ENCODE measurements around the gene ZNF580. TPM values are rescaled to one million over a fixed set of nuclear protein-coding genes. Genes with fewer than 3 reads are reported as not detected.

ZNF580 gene
- total RNA-seq, 1 donor from 2014 or later: 35.8 TPM

DNA sequence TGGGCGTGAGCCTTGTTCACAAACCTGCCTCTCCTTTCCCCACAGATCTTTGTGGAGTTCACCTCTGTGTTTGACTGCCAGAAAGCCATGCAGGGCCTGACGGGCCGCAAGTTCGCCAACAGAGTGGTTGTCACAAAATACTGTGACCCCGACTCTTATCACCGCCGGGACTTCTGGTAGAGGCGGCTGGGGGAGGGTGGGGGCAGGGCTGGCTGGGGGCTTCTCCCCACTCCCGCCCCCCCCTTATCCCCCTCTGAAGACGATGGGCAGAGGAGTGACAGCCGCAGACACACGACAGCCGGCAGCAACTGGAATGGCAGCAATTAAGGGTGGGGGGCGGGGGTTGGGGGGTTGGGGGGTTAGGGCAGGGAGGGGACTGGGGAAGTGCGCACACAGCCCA is 33.1 kb downstream of the ZNF580 start:
- Histone ChIP-seq H3K79me2 (ENCODE audit: insufficient read depth, low read length) (peaks cover 91% of the 10 kb centered on the region), H3K9ac (ENCODE audit: low read length) (no peak overlapping the region), H3K36me3 (ENCODE audit: insufficient read depth, low read length) (peaks cover 3% of the 10 kb centered on the region), H4K20me1 (ENCODE audit: insufficient read depth, low read length) (peaks cover 87% of the 10 kb centered on the region), H2AFZ (ENCODE audit: low read depth, low read length) (no peak overlapping the region), H3K27ac (ENCODE audit: low read depth, low read length) (no peak overlapping the region), H3K4me3 (ENCODE audit: insufficient read depth, low read depth, low read length) (no peak overlapping the region), H3K9me3 (ENCODE audit: insufficient read depth, low read depth, low read length) (no peaks in the 10 kb centered on the region), H3K4me1 (ENCODE audit: insufficient read depth, low read length) (peaks cover 25% of the 10 kb centered on the region), H3K4me2 (ENCODE audit: low read length) (peak overlapping the region; percentile 8), H3K27me3 (ENCODE audit: insufficient read depth, low read length) (no peaks in the 10 kb centered on the region)
- DNase-seq (ENCODE audit: low read depth) (no peak), FAIRE-seq (no peak)
- Mint-ChIP-seq H3K27ac (ENCODE audit: unreplicated experiment) (peak overlapping the region; percentile 93), H3K4me1 (ENCODE audit: low read depth, unreplicated experiment) (peaks cover 31% of the 10 kb centered on the region), H3K27me3 (ENCODE audit: low read depth, unreplicated experiment) (no peaks in the 10 kb centered on the region), H3K36me3 (ENCODE audit: low read depth, unreplicated experiment) (peaks cover 9% of the 10 kb centered on the region), H3K9me3 (ENCODE audit: unreplicated experiment) (peaks cover 1% of the 10 kb centered on the region), H3K4me3 (ENCODE audit: unreplicated experiment) (peak overlapping the region; percentile 79)
- TF ChIP-seq EZH2 (IDR thresholded peaks at IDR 0.05; ENCODE audit: insufficient read depth, low read length): no peak
- TF ChIP-seq, protein P1, sequence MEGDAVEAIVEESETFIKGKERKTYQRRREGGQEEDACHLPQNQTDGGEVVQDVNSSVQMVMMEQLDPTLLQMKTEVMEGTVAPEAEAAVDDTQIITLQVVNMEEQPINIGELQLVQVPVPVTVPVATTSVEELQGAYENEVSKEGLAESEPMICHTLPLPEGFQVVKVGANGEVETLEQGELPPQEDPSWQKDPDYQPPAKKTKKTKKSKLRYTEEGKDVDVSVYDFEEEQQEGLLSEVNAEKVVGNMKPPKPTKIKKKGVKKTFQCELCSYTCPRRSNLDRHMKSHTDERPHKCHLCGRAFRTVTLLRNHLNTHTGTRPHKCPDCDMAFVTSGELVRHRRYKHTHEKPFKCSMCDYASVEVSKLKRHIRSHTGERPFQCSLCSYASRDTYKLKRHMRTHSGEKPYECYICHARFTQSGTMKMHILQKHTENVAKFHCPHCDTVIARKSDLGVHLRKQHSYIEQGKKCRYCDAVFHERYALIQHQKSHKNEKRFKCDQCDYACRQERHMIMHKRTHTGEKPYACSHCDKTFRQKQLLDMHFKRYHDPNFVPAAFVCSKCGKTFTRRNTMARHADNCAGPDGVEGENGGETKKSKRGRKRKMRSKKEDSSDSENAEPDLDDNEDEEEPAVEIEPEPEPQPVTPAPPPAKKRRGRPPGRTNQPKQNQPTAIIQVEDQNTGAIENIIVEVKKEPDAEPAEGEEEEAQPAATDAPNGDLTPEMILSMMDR (IDR thresholded peaks at IDR 0.05; ENCODE audit: insufficient read depth, low read depth, low read length): no peak

DNA sequence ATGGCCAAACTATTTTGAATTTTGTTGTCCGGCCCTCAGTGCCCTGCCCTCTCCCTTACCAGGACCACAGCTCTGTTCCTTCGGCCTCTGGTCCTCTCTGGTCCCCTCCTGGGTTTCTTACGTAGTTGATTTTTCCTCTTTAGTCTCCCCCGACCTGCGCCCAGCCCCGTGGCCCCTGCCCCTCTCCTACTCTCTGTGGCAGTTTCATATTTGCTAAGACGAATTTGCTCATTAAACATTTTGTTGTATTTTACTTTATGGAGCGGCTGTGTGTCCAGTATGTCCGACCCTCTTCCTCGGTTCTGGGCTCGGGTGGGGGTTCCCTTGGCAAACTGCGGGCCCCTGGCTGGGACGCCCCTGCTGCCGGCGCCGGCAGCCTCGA is 33.6 kb downstream of the ZNF580 start:
- Histone ChIP-seq H3K27me3 (ENCODE audit: insufficient read depth, low read length) (no peaks in the 10 kb centered on the region), H3K4me2 (ENCODE audit: low read length) (peak overlapping the region; percentile 92), H3K27ac (ENCODE audit: low read depth, low read length) (no peak overlapping the region), H3K4me1 (ENCODE audit: insufficient read depth, low read length) (peaks cover 28% of the 10 kb centered on the region), H3K79me2 (ENCODE audit: insufficient read depth, low read length) (peaks cover 91% of the 10 kb centered on the region), H2AFZ (ENCODE audit: low read depth, low read length) (no peak overlapping the region), H3K36me3 (ENCODE audit: insufficient read depth, low read length) (peaks cover 3% of the 10 kb centered on the region), H3K9me3 (ENCODE audit: insufficient read depth, low read depth, low read length) (no peaks in the 10 kb centered on the region), H4K20me1 (ENCODE audit: insufficient read depth, low read length) (peaks cover 87% of the 10 kb centered on the region), H3K9ac (ENCODE audit: low read length) (peak overlapping the region; percentile 97), H3K4me3 (ENCODE audit: insufficient read depth, low read depth, low read length) (peak overlapping the region; percentile 93)
- FAIRE-seq: no peak
- DNase-seq (ENCODE audit: low read depth): no peak
- peaks cover 1% of the 10 kb centered on the region for H3K9me3 Mint-ChIP-seq (ENCODE audit: unreplicated experiment)
- H3K27ac Mint-ChIP-seq (ENCODE audit: unreplicated experiment): peak overlapping the region; percentile 91
- TF ChIP-seq, protein P1 (IDR thresholded peaks at IDR 0.05; ENCODE audit: insufficient read depth, low read depth, low read length): no peak
- TF ChIP-seq EZH2 (IDR thresholded peaks at IDR 0.05; ENCODE audit: insufficient read depth, low read length): no peak
- H3K36me3 Mint-ChIP-seq (ENCODE audit: low read depth, unreplicated experiment): peaks cover 9% of the 10 kb centered on the region
- H3K4me3 Mint-ChIP-seq (ENCODE audit: unreplicated experiment): peak overlapping the region; percentile 79
- peaks cover 32% of the 10 kb centered on the region for H3K4me1 Mint-ChIP-seq (ENCODE audit: low read depth, unreplicated experiment)
- H3K27me3 Mint-ChIP-seq (ENCODE audit: low read depth, unreplicated experiment): no peaks in the 10 kb centered on the region

GRCh38 chr19:55674841-55675660 is 34.2 kb downstream of the ZNF580 start, which contains the start of gene EPN1:
TSS of gene EPN1 (plus strand) at chr19:55675226. CDS start at chr19:55678628, 3,402 bp downstream.
- peak within 1 kb of the TSS; percentile 40 for H2AFZ ChIP-seq (ENCODE audit: low read depth, low read length)

More at GRCh38 chr19:55674841-55675660, 34.2 kb downstream of the ZNF580 start, which contains the start of gene EPN1:
- Mint-ChIP-seq H3K27ac (ENCODE audit: unreplicated experiment) (peak within 1 kb of the TSS; percentile 97), H3K4me1 (ENCODE audit: low read depth, unreplicated experiment) (peaks cover 36% of the 10 kb centered on the region), H3K27me3 (ENCODE audit: low read depth, unreplicated experiment) (no peaks in the 10 kb centered on the region), H3K9me3 (ENCODE audit: unreplicated experiment) (peaks cover 1% of the 10 kb centered on the region), H3K36me3 (ENCODE audit: low read depth, unreplicated experiment) (peaks cover 11% of the 10 kb centered on the region), H3K4me3 (ENCODE audit: unreplicated experiment) (peak within 1 kb of the TSS; percentile 98)
- DNase-seq (ENCODE audit: low read depth) (peak; percentile 91), FAIRE-seq (no peak)
- Histone ChIP-seq H3K4me2 (ENCODE audit: low read length) (peak within 1 kb of the TSS; percentile 92), H3K36me3 (ENCODE audit: insufficient read depth, low read length) (peaks cover 3% of the 10 kb centered on the region), H3K27me3 (ENCODE audit: insufficient read depth, low read length) (no peaks in the 10 kb centered on the region), H3K27ac (ENCODE audit: low read depth, low read length) (peak within 1 kb of the TSS; percentile 75), H3K4me1 (ENCODE audit: insufficient read depth, low read length) (peaks cover 32% of the 10 kb centered on the region), H3K9ac (ENCODE audit: low read length) (peak within 1 kb of the TSS; percentile 97), H3K79me2 (ENCODE audit: insufficient read depth, low read length) (peaks cover 91% of the 10 kb centered on the region), H3K4me3 (ENCODE audit: insufficient read depth, low read depth, low read length) (peak within 1 kb of the TSS; percentile 93), H4K20me1 (ENCODE audit: insufficient read depth, low read length) (peaks cover 87% of the 10 kb centered on the region), H3K9me3 (ENCODE audit: insufficient read depth, low read depth, low read length) (no peaks in the 10 kb centered on the region)
- TF ChIP-seq, protein P1 (IDR thresholded peaks at IDR 0.05; ENCODE audit: insufficient read depth, low read depth, low read length): no peak
- TF ChIP-seq EZH2 (IDR thresholded peaks at IDR 0.05; ENCODE audit: insufficient read depth, low read length): no peak
